AG08395 (cell line): Measurements from ENCODE around the gene PPTC7.
"Not testable (repeated sequence)": the region's sequence is repeated elsewhere in the genome, so short reads cannot be mapped to it uniquely, and the experiment has no call there.

Source experiments
- DNase-seq: peaks from one replicate; pipeline ENCODE4 v3.0.0; 2012; ENCODE audit warnings: mixed read lengths, low spot score

PPTC7 gene

GRCh38 chr12:110583137-110584059 is at the start of gene PPTC7:
Gene PPTC7 (minus strand): TSS chr12:110583318. CDS start chr12:110583031, 287 bp downstream.
- peak; percentile 97 for DNase-seq

DNA sequence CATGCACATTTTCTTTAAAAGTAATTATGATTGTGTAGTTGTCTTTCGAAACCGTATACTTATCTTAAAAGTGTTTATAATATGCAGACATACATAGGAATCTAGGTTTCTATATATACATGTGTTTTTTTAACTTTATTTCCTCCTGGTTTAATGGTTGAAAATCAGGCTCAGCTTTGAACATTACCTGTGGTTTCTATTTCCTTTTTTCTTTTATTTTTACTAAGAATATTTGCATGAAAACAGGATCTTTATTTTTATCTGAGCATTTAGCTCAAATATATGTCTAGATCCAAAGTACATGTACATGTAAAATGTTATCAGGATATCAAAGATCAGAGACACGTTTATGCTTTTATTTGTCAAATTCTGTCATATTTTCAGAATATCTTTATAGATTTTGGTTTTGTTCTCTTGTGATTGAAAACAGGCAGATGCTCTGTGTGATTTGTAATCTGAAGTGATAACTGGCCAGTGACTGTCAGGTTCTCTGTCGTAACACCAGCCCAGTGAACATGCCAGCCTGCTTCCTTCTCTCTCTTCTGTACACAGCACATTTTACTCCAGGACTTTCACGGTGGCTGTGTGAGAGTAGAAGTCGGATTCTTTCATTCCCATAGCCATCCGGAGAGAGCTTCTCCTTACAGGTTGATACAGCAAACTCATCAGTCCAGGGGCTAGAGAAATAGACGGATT is 44.5 kb upstream of the PPTC7 start:
- DNase-seq: no peak

- no peak for DNase-seq
These were observed 39.5 kb upstream of the PPTC7 start for GRCh38 chr12:110622582-110622981.

- DNase-seq: no peak
These were observed 36.4 kb upstream of the PPTC7 start for GRCh38 chr12:110619534-110619953.

GRCh38 chr12:110616471-110617115 is 33.5 kb upstream of the PPTC7 start:
- no peak for DNase-seq

GRCh38 chr12:110615171-110615570 is 32.1 kb upstream of the PPTC7 start:
- no peak for DNase-seq

- peak; percentile 99 for DNase-seq
These were observed 30.9 kb upstream of the PPTC7 start, which contains the start of gene TCTN1 for GRCh38 chr12:110613771-110614684. Gene TCTN1 (plus strand): TSS chr12:110614129. CDS start chr12:110614183, 54 bp downstream.

GRCh38 chr12:110613071-110613770 is 30.1 kb upstream of the PPTC7 start:
- no peak for DNase-seq

GRCh38 chr12:110606253-110606611 is 23.1 kb upstream of the PPTC7 start:
- no peak for DNase-seq

- peak; percentile 78 for DNase-seq
These were observed 19.1 kb upstream of the PPTC7 start for GRCh38 chr12:110602085-110602814.

DNA sequence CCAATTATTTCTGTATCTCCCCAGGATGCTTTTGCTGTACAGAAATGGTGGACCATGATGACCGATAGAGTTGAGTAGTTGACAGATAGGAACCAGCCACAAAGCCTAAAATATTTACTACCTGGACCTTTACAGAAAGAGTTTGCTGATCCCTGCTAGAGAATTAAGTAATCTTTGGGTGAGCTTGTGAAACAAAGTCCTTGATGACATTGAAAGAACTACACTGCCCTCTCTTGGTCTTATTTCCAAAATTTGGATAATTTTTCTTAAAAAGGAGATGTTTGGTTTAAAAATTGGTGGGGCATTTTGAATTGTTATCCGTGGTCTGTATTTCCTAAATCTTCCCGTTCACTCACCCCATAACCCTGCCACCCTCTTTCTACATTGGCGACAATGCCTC is 17.1 kb upstream of the PPTC7 start:
- peak; percentile 63 for DNase-seq

GRCh38 chr12:110599334-110599733 is 16.2 kb upstream of the PPTC7 start:
- no peak for DNase-seq

DNA sequence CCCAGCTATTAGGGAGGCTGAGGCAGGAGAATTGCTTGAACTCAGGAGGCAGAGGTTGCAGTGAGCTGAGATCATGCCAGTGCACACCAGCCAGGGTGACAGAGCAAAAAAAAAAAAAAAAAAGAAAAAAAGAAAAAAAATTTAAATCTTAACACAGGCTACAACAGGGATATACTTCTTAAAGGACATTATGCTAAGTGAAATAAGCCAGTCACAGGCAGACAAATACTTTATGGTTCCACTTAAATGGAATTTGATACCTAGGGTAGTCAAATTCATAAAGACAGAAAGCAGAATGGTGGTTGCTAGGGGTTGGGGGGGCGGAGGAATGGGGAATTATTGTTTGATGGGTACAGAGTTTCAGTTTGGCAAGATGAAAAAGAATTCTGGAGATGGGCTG is 14.8 kb upstream of the PPTC7 start:
- DNase-seq: no peak

DNA sequence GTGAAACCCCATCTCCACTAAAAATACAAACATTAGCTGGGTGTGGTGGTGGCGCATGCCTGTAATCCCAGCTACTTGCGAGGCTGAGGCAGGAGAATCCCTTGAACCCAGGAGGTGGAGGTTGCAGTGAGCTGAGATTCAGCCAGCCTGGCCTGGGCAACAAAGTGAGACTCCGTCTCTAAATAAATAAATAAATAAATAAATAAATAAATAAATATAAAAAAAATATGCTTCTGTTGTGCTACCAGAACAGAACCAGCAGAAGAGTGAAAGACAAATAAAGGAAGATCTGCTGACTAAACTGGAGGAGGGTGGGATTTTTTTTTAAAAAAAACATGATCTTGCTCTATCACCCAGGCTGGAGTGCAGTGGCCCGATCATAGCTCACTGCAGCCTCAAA is 9.8 kb upstream of the PPTC7 start:
- not testable (repeated sequence) for DNase-seq

- DNase-seq: no peak
These were observed 9.0 kb upstream of the PPTC7 start for GRCh38 chr12:110592078-110592477.

DNA sequence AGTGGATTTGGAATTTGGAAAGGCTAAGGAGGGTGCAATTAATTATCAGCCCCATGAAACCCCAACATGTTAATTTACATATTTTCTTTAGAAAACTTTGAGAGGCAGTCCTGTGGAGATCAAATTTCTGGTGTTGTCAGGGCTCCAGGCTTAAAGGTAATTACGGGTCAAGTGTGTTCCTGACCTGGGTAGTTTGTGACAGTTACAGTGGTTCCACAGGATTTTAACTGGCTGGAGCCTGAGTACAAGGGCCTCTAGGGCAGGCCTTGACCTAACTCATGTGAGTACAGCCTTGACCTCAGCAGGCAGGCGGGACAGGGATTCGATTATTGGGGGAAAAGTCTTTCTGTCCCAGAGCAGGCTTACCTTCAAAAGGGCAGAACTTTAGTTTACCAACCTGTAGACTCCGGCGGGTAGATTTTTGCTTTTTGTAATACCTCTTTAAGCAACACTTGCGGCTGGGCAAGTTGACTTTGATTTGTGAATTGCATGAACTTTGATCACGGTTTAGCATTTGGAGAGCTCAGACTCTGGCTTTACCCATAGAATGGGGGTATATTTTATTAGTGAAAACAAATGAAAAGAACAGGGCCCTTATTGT is 8.4 kb upstream of the PPTC7 start:
- no peak for DNase-seq

DNA sequence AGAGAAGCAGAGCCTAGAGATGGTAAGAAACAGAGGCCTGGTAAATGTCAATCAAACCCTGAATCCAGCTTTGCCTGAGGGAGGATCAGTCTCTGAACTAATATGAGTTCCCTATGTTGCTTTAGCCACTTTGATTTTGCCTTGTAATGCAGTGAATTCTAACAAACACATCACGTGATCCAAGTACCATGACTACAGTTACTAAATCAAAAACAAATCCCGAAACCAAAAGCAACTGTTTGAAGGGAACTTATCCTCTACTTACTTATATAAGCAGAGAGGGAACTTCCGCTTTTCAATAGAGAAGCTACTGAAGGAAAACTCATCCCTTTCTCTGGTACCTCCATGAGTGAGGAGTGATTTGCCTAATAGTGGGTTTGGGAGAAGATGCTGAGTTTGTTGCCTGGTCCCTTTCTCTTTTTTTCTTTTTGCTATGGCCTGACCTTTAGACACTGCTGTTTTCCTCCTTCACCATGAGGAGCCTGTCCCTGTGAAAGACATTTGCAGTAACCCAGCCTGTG is 7.7 kb upstream of the PPTC7 start:
- peak; percentile 82 for DNase-seq

GRCh38 chr12:110590059-110590458 is 6.9 kb upstream of the PPTC7 start:
- DNase-seq: no peak

GRCh38 chr12:110587102-110587501 is 4.0 kb upstream of the PPTC7 start:
- DNase-seq: not testable (repeated sequence)
